ENCODE measurements around the gene TENM3. TPM values are rescaled to one million over a fixed set of nuclear protein-coding genes. Genes with fewer than 3 reads are reported as not detected.

TENM3 gene
- total RNA-seq, 1 experiment from 2014 or later, result 71.0 TPM

DNA sequence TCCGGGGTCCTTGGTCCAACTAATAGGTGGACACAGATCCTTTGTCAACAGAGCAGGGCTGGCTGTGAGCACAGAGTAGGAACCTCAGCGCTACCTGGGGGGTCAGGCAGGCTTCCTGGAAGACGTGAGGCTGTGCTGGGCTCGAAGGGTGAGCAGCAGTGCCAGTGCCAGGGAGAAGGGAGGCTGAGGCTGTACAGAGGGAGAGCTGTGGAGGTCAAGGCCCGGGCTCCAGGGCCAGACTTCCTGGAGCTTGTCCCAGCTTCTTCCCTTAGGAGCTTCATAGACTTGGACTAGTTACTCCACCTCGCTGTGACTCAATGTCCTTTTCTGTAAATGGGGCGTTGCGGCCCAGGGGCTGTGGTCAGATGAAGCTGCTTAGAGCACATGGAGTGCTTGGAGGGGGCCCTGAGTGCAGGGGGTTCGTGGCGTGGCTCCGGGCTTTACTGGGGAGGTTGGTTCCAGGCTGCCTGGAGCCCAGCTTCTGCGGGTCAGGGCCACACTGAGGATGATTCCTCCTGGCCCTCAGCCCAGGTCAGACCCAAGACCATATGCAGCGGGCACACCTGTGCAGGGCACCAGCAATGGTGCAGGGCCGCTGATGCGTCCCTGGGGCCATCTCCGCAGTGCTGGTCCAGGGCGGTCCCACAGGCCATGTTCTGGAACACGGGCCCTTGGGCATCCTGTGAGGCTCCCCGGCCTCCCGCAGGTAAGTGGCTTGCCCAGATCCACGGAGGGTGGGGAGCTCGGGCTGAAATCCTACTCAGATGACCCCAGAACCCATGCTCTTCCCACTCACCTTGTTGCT, 575.9 kb downstream of the TENM3 start:
- Mint-ChIP-seq H3K36me3 (peaks cover 8% of the 10 kb centered on the region), H3K4me1 (peaks cover 4% of the 10 kb centered on the region), H3K4me3 (no peak overlapping the region), H3K9me3 (peaks cover 15% of the 10 kb centered on the region), H3K27ac (no peak overlapping the region), H3K27me3 (ENCODE audit: low read depth) (peaks cover 2% of the 10 kb centered on the region; the same call in 1 of the 2 replicates)
- DNase-seq (ENCODE audit: low spot score) (no peak), ATAC-seq (no peak)
- TF ChIP-seq KAT7 (CRISPR knock-in tag; IDR thresholded peaks at IDR 0.05; ENCODE audit: borderline replicate concordance), result no peak
- TF ChIP-seq, protein P1, sequence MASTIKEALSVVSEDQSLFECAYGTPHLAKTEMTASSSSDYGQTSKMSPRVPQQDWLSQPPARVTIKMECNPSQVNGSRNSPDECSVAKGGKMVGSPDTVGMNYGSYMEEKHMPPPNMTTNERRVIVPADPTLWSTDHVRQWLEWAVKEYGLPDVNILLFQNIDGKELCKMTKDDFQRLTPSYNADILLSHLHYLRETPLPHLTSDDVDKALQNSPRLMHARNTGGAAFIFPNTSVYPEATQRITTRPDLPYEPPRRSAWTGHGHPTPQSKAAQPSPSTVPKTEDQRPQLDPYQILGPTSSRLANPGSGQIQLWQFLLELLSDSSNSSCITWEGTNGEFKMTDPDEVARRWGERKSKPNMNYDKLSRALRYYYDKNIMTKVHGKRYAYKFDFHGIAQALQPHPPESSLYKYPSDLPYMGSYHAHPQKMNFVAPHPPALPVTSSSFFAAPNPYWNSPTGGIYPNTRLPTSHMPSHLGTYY (CRISPR knock-in tag; IDR thresholded peaks at IDR 0.05), result no peak
- TF ChIP-seq EMX1 (CRISPR knock-in tag; IDR thresholded peaks at IDR 0.05), result no peak
- TF ChIP-seq CREB1 (CRISPR knock-in tag; IDR thresholded peaks at IDR 0.05), result no peak
- TF ChIP-seq GTF2I (CRISPR knock-in tag; conservative IDR thresholded peaks at IDR 0.05), result no peak
- TF ChIP-seq ESRRA (CRISPR knock-in tag; IDR thresholded peaks at IDR 0.05; ENCODE audit: borderline replicate concordance), result no peak
- TF ChIP-seq, protein P2, sequence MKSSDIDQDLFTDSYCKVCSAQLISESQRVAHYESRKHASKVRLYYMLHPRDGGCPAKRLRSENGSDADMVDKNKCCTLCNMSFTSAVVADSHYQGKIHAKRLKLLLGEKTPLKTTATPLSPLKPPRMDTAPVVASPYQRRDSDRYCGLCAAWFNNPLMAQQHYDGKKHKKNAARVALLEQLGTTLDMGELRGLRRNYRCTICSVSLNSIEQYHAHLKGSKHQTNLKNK (CRISPR knock-in tag; IDR thresholded peaks at IDR 0.05), result no peak
- TF ChIP-seq TEAD1 (CRISPR knock-in tag; IDR thresholded peaks at IDR 0.05), result no peak
- no peak for TF ChIP-seq ZNF219 (CRISPR knock-in tag; IDR thresholded peaks at IDR 0.05; ENCODE audit: borderline replicate concordance)
- no peak for TF ChIP-seq FOXP1 (CRISPR knock-in tag; IDR thresholded peaks at IDR 0.05; ENCODE audit: borderline replicate concordance)
- TF ChIP-seq TP53 (CRISPR knock-in tag; IDR thresholded peaks at IDR 0.05), result no peak
- TF ChIP-seq, protein P3, sequence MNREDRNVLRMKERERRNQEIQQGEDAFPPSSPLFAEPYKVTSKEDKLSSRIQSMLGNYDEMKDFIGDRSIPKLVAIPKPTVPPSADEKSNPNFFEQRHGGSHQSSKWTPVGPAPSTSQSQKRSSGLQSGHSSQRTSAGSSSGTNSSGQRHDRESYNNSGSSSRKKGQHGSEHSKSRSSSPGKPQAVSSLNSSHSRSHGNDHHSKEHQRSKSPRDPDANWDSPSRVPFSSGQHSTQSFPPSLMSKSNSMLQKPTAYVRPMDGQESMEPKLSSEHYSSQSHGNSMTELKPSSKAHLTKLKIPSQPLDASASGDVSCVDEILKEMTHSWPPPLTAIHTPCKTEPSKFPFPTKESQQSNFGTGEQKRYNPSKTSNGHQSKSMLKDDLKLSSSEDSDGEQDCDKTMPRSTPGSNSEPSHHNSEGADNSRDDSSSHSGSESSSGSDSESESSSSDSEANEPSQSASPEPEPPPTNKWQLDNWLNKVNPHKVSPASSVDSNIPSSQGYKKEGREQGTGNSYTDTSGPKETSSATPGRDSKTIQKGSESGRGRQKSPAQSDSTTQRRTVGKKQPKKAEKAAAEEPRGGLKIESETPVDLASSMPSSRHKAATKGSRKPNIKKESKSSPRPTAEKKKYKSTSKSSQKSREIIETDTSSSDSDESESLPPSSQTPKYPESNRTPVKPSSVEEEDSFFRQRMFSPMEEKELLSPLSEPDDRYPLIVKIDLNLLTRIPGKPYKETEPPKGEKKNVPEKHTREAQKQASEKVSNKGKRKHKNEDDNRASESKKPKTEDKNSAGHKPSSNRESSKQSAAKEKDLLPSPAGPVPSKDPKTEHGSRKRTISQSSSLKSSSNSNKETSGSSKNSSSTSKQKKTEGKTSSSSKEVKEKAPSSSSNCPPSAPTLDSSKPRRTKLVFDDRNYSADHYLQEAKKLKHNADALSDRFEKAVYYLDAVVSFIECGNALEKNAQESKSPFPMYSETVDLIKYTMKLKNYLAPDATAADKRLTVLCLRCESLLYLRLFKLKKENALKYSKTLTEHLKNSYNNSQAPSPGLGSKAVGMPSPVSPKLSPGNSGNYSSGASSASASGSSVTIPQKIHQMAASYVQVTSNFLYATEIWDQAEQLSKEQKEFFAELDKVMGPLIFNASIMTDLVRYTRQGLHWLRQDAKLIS (CRISPR knock-in tag; IDR thresholded peaks at IDR 0.05; ENCODE audit: borderline replicate concordance), result no peak
- TF ChIP-seq ZNF232 (CRISPR knock-in tag; IDR thresholded peaks at IDR 0.05), result no peak
- TF ChIP-seq, protein P4, sequence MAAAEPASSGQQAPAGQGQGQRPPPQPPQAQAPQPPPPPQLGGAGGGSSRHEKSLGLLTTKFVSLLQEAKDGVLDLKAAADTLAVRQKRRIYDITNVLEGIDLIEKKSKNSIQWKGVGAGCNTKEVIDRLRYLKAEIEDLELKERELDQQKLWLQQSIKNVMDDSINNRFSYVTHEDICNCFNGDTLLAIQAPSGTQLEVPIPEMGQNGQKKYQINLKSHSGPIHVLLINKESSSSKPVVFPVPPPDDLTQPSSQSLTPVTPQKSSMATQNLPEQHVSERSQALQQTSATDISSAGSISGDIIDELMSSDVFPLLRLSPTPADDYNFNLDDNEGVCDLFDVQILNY (CRISPR knock-in tag; IDR thresholded peaks at IDR 0.05), result no peak
- TF ChIP-seq, protein P5, sequence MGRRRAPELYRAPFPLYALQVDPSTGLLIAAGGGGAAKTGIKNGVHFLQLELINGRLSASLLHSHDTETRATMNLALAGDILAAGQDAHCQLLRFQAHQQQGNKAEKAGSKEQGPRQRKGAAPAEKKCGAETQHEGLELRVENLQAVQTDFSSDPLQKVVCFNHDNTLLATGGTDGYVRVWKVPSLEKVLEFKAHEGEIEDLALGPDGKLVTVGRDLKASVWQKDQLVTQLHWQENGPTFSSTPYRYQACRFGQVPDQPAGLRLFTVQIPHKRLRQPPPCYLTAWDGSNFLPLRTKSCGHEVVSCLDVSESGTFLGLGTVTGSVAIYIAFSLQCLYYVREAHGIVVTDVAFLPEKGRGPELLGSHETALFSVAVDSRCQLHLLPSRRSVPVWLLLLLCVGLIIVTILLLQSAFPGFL (CRISPR knock-in tag; IDR thresholded peaks at IDR 0.05; ENCODE audit: borderline replicate concordance), result no peak
- TF ChIP-seq, protein P6, sequence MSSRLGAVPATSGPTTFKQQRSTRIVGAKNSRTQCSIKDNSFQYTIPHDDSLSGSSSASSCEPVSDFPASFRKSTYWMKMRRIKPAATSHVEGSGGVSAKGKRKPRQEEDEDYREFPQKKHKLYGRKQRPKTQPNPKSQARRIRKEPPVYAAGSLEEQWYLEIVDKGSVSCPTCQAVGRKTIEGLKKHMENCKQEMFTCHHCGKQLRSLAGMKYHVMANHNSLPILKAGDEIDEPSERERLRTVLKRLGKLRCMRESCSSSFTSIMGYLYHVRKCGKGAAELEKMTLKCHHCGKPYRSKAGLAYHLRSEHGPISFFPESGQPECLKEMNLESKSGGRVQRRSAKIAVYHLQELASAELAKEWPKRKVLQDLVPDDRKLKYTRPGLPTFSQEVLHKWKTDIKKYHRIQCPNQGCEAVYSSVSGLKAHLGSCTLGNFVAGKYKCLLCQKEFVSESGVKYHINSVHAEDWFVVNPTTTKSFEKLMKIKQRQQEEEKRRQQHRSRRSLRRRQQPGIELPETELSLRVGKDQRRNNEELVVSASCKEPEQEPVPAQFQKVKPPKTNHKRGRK (CRISPR knock-in tag; IDR thresholded peaks at IDR 0.05; ENCODE audit: borderline replicate concordance), result no peak
- TF ChIP-seq RORB (CRISPR knock-in tag; IDR thresholded peaks at IDR 0.05), result no peak
- no peak for TF ChIP-seq ZBTB21 (CRISPR knock-in tag; IDR thresholded peaks at IDR 0.05; ENCODE audit: borderline replicate concordance)
- no peak for TF ChIP-seq NR2C2 (CRISPR knock-in tag; IDR thresholded peaks at IDR 0.05)
- POLR2A ChIA-PET, result no interaction called here
- CTCF ChIA-PET, result interaction anchor here (0.5 kb wide), 1 partner anchor 213 kb away, joined by 3 read pairs; no protein-coding TSS in a partner anchor
